Gastroesophageal sphincter (tissue), 4 donors: ENCODE data around the gene UBQLN4. TPM values are rescaled to one million over a fixed set of nuclear protein-coding genes. Genes with fewer than 3 reads are reported as not detected.

Experiments used
- ATAC-seq: fragments of 150-250 bp; one replicate; pipeline ENCODE4 v1.9.1; 2016; ENCODE audit warnings: mild to moderate bottlenecking, moderate library complexity
- H3K27ac ChIP-seq, 4 donors: fragments of 200-600 bp; sonication (generic) in 3 of 4; 1 replicate in 3 of 4; 2 replicates in 1 of 4; pipeline ENCODE4 v1.5.1; 2016 to 2019
- H3K27me3 ChIP-seq: fragments of 200-600 bp; sonication (generic); one replicate; pipeline ENCODE4 v1.5.1; 2019
- H3K36me3 ChIP-seq, 2 donors: fragments of 200-600 bp; sonication (generic); one replicate each; pipeline ENCODE4 v1.5.1; 2019; ENCODE audit warnings: control low read depth in 1 of 2
- H3K4me1 ChIP-seq, 3 donors: fragments of 200-600 bp; sonication (generic); 1 replicate in 2 of 3; 2 replicates in 1 of 3; pipeline ENCODE4 v1.5.1; 2016 to 2019; ENCODE audit warnings: control low read depth in 2 of 3
- H3K4me3 ChIP-seq, 2 donors: fragments of 200-600 bp; sonication (generic); one replicate each; pipeline ENCODE4 v1.5.1; 2019; ENCODE audit warnings: mild to moderate bottlenecking in 1 of 2, moderate library complexity in 1 of 2
- H3K9me3 ChIP-seq, 3 donors: fragments of 200-600 bp; sonication (generic); one replicate each; pipeline ENCODE4 v1.5.1; 2017 to 2019; ENCODE audit warnings: control low read depth in 2 of 3
- EP300 ChIP-seq: sonication (generic); formaldehyde crosslinking; IDR thresholded peaks from one replicate; pipeline ENCODE4 v1.6.1; 2017; ENCODE audit warnings: antibody characterized with exemption, mild to moderate bottlenecking
- POLR2A ChIP-seq, 2 donors: fragments of 450-650 bp; IDR thresholded peaks; one replicate each; pipeline ENCODE4 v1.6.1; 2017; ENCODE audit warnings: antibody characterized with exemption in 2 of 2, mild to moderate bottlenecking in 2 of 2, moderate library complexity in 1 of 2
- POLR2AphosphoS5 ChIP-seq: sonication (generic); formaldehyde crosslinking; IDR thresholded peaks from one replicate; pipeline ENCODE4 v1.6.1; 2017; ENCODE audit warnings: antibody characterized with exemption
- WGBS, 2 donors: methylation state at CpG; one replicate each; pipeline ENCODE4 v1.1.5; 2018; ENCODE audit warnings: low coverage in 1 of 2; 5-methylcytosine and 5-hydroxymethylcytosine counted together
- total RNA-seq, 4 donors: library from RNA; depleted of rRNA; stranded (reverse); fragments of >200 nt; gene quantifications; one replicate each; pipeline ENCODE4 v1.1.0, GENCODE V29; 2016
- TF ChIP-seq, protein P1 (sequence below), 4 experiments: fragments of 200-600 bp in 2 of 4; fragments of 450-650 bp in 2 of 4; sonication (generic) in 1 of 4; IDR thresholded peaks; one replicate each; pipeline ENCODE4 v1.5.1; 2017 to 2019; ENCODE audit warnings: antibody characterized with exemption in 4 of 4, mild to moderate bottlenecking in 2 of 4, moderate library complexity in 2 of 4

The UBQLN4 gene
- total RNA-seq, 4 donors from 2014 or later: 19.6 to 29.6 (median 24.8) TPM

DNA sequence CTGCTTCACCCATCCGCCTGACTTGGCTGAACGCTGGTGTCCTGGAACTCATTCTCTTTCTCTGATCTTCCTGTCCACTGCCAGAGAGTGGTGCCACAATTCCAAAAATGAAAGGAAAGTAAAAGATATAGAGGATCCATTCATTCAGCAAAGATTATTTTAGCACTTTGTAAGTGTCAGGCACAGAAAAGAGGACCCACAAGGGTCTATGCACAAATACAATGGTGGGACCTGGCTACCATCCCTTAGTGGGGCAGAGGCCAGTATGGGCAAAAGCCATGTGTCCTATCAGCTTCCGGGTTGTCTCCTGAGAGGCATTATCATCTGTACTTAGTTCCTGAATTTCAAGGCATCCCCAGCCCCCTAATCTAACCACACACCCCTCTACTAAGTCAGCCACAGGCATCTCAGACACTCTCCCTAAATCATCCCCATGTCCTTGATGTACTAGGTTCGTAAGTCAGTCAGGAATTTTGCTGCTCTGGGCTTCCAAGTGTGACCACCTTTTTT lies 51.9 kb downstream of the UBQLN4 start:
- Histone ChIP-seq H3K36me3 (no peaks in the 10 kb centered on the region), H3K27ac (no peak overlapping the region), H3K27me3 (no peaks in the 10 kb centered on the region), H3K4me3 (no peak overlapping the region), H3K4me1 (no peaks in the 10 kb centered on the region), H3K9me3 (no peaks in the 10 kb centered on the region)
- TF ChIP-seq EP300: no peak
- TF ChIP-seq, protein P1, sequence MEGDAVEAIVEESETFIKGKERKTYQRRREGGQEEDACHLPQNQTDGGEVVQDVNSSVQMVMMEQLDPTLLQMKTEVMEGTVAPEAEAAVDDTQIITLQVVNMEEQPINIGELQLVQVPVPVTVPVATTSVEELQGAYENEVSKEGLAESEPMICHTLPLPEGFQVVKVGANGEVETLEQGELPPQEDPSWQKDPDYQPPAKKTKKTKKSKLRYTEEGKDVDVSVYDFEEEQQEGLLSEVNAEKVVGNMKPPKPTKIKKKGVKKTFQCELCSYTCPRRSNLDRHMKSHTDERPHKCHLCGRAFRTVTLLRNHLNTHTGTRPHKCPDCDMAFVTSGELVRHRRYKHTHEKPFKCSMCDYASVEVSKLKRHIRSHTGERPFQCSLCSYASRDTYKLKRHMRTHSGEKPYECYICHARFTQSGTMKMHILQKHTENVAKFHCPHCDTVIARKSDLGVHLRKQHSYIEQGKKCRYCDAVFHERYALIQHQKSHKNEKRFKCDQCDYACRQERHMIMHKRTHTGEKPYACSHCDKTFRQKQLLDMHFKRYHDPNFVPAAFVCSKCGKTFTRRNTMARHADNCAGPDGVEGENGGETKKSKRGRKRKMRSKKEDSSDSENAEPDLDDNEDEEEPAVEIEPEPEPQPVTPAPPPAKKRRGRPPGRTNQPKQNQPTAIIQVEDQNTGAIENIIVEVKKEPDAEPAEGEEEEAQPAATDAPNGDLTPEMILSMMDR (IDR thresholded peaks at IDR 0.05): no peak
- TF ChIP-seq POLR2A (IDR thresholded peaks at IDR 0.05): no peak
- no peak for TF ChIP-seq POLR2AphosphoS5
- no peak for ATAC-seq
- 73% methylated on average over 4 of the region's 4 CpGs for WGBS, 2 donors

DNA sequence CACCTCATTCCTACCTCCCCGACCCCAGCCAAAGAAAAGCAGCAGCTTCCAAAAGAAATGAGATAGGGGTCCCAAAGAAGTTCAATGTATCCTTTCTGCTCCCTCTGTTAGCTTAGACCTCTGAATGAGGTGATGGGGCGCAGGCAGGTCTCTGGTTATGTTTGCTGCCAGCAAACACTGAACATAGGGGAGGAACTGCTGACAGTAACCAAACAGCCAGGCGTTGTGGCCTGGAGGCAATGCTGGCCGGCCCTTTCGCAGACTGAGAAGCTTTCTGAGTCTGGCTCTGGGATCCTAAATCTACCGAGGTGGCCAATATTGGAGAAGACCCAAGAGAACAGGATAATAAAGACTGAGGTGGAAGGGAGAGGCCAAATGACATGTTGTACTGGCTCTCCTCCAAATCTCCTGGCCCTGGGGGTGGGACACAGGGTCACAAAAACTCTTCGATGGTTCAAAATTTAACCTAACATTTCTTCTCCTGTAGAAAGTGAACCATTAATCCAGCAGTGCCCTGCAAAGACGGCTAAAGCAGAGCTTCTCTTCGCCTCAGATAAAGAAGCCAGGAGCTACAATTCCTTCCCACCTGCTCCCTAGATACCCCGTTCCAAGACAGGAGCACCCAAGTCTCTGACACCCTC lies 52.5 kb downstream of the UBQLN4 start:
- TF ChIP-seq EP300: no peak
- TF ChIP-seq POLR2AphosphoS5: no peak
- WGBS, 2 donors: 60 to 66% methylated on average over 4 to 8 of the region's 10 CpGs
- H3K4me1 ChIP-seq: no peaks in the 10 kb centered on the region
- no peak for ATAC-seq
- H3K27me3 ChIP-seq: no peaks in the 10 kb centered on the region
- no peak overlapping the region for H3K4me3 ChIP-seq
- no peak overlapping the region for H3K27ac ChIP-seq
- no peaks in the 10 kb centered on the region for H3K36me3 ChIP-seq
- H3K9me3 ChIP-seq: no peaks in the 10 kb centered on the region

DNA sequence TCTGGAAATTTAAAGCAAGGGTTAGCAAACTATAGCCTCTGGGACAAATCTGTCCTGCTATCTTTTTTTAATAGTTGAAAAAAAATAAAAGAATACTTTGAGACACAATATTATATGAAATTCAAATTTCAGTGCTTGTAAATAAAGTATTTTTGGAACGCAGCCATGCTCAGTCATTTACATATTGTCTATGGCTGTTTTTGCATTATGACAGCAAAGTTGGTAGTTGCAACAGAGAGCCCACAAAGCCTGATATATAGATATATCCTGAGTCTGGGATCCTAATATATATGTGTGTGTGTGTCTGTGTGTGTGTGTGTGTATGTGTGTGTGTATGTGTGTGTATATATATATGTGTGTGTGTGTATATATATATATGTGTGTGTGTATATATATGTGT lies 53.6 kb downstream of the UBQLN4 start:
- WGBS, 2 donors: 45 to 82% methylated on average over 1 of the region's 1 CpG
- no peak for TF ChIP-seq EP300
- TF ChIP-seq POLR2A (IDR thresholded peaks at IDR 0.05): no peak
- TF ChIP-seq, protein P1 (IDR thresholded peaks at IDR 0.05): no peak
- no peak for TF ChIP-seq POLR2AphosphoS5
- ATAC-seq: no peak
- no peaks in the 10 kb centered on the region for H3K9me3 ChIP-seq
- H3K4me1 ChIP-seq: no peaks in the 10 kb centered on the region
- H3K27me3 ChIP-seq: no peaks in the 10 kb centered on the region
- H3K36me3 ChIP-seq: no peaks in the 10 kb centered on the region
- no peak overlapping the region for H3K4me3 ChIP-seq
- no peak overlapping the region for H3K27ac ChIP-seq

DNA sequence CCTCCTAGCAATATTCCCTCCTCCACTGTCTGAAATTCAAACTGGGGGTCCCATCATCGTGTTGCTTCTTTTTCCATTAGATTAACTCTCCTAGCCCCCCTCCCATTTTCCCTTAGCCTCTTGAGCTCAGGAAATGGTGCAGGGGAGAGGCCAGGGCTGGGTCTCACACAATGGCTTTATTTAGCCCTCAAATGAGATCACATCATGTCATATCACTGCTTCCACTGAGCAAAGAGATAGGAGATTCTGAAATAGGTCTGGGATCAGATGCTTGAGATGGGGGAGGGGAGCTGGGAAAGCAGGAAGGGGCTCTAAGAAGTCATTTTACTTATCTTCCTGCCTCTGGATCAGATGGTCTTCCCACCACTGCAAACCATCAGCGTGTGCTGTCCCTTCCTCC lies 57.4 kb downstream of the UBQLN4 start:
- no peaks in the 10 kb centered on the region for H3K9me3 ChIP-seq
- ATAC-seq: no peak
- H3K4me1 ChIP-seq: peaks cover 0 to 5% (median 0%) of the 10 kb centered on the region in 3 donors
- no peaks in the 10 kb centered on the region for H3K36me3 ChIP-seq
- no peaks in the 10 kb centered on the region for H3K27me3 ChIP-seq
- no peak for TF ChIP-seq POLR2A (IDR thresholded peaks at IDR 0.05)
- TF ChIP-seq EP300: no peak
- TF ChIP-seq, protein P1 (IDR thresholded peaks at IDR 0.05): no peak
- TF ChIP-seq POLR2AphosphoS5: no peak
- H3K27ac ChIP-seq: no peak overlapping the region
- 17 to 44% methylated on average over 2 of the region's 2 CpGs for WGBS, 2 donors
- no peak overlapping the region for H3K4me3 ChIP-seq

- Histone ChIP-seq H3K36me3 (no peaks in the 10 kb centered on the region), H3K27me3 (no peaks in the 10 kb centered on the region), H3K27ac (no peak overlapping the region), H3K9me3 (no peaks in the 10 kb centered on the region), H3K4me3 (no peak overlapping the region), H3K4me1 (peaks cover 0 to 29% (median 4%) of the 10 kb centered on the region in 3 donors)
- 67 to 75% methylated on average over 1 of the region's 3 CpGs for WGBS, 2 donors
- no peak for TF ChIP-seq POLR2A (IDR thresholded peaks at IDR 0.05)
- TF ChIP-seq POLR2AphosphoS5: no peak
- TF ChIP-seq EP300: no peak
- TF ChIP-seq, protein P1 (IDR thresholded peaks at IDR 0.05): no peak
- no peak for ATAC-seq
Observed at GRCh38 chr1:155993595-155993994, 60.0 kb downstream of the UBQLN4 start.
